C4-2B (cell line): Measurements from ENCODE around the gene DNAH2.

Experiments used
- ZFX ChIP-seq: fragments of 450-650 bp; IDR thresholded peaks from 2 replicates; pipeline ENCODE4 v1.6.1; 2017
- TF ChIP-seq, protein P1 (sequence below): fragments of 450-650 bp; conservative IDR thresholded peaks from 2 replicates; pipeline ENCODE4 v1.5.1; 2017; ENCODE audit warnings: mild to moderate bottlenecking

DNA sequence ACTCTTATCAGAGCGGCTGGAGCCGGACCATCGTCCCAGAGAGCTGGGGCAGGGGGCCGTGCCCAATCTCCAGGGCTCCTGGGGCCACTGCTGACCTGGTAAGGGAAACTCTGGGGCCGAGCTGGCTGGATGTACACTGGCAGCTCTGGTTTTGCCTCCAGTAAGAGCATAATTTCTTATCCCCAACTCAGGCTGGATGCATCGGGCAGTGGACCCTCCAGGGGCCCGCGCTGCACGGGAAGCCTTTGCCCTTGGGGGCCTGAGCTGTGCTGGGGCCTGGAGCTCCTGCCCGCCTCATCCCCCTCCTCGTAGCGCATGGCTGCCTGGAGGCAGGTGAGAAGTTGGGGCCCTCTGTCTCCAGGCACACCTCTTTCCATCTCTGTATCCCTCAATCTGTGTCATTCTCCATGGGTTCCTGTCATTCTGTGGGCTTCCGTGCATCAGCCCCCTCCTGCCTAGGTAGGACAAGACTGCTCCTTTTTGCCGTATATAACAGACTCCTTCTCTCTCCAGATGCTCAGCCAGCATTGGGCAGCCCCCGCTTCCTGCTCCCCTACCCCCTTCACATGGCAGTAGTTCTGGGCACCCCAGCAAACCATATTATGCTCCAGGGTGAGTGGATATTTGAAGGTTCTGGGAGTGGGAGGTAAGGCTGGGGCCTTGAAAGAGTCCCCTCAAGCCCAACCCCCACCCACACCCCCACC lies 128.0 kb downstream of the DNAH2 start:
- TF ChIP-seq, protein P1, sequence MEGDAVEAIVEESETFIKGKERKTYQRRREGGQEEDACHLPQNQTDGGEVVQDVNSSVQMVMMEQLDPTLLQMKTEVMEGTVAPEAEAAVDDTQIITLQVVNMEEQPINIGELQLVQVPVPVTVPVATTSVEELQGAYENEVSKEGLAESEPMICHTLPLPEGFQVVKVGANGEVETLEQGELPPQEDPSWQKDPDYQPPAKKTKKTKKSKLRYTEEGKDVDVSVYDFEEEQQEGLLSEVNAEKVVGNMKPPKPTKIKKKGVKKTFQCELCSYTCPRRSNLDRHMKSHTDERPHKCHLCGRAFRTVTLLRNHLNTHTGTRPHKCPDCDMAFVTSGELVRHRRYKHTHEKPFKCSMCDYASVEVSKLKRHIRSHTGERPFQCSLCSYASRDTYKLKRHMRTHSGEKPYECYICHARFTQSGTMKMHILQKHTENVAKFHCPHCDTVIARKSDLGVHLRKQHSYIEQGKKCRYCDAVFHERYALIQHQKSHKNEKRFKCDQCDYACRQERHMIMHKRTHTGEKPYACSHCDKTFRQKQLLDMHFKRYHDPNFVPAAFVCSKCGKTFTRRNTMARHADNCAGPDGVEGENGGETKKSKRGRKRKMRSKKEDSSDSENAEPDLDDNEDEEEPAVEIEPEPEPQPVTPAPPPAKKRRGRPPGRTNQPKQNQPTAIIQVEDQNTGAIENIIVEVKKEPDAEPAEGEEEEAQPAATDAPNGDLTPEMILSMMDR: no peak
- TF ChIP-seq ZFX: no peak
